SK-N-SH treated with all-trans-retinoic acid at 6 μM for 48 hours (cell line): ENCODE data around the gene ENPP3.

ENCODE experiments used
- BACH2 ChIP-seq: fragments of 250-450 bp; sonication (Bioruptor Pico); IDR thresholded peaks from 2 replicates; pipeline ENCODE4 v1.9.0; 2021; ENCODE audit warnings: mild to moderate bottlenecking, borderline replicate concordance
- ESRRG ChIP-seq: fragments of 250-450 bp; sonication (Bioruptor Pico); IDR thresholded peaks from 2 replicates; pipeline ENCODE4 v1.6.1; 2021; ENCODE audit warnings: mild to moderate bottlenecking
- ISL1 ChIP-seq: fragments of 250-450 bp; sonication (Bioruptor Pico); IDR thresholded peaks from 2 replicates; pipeline ENCODE4 v2.1.2; 2022; ENCODE audit warnings: mild to moderate bottlenecking, moderate library complexity
- PATZ1 ChIP-seq: fragments of 250-450 bp; sonication (Bioruptor Pico); IDR thresholded peaks from 2 replicates; pipeline ENCODE4 v1.8.0; 2020; ENCODE audit warnings: mild to moderate bottlenecking, moderate library complexity, borderline replicate concordance
- RARB ChIP-seq: fragments of 250-450 bp; sonication (Bioruptor Pico); IDR thresholded peaks from 2 replicates; pipeline ENCODE4 v1.8.0; 2021; ENCODE audit warnings: mild to moderate bottlenecking, moderate library complexity
- TSHZ2 ChIP-seq: fragments of 250-450 bp; sonication (Bioruptor Pico); IDR thresholded peaks from 2 replicates; pipeline ENCODE4 v1.5.0; 2020; ENCODE audit warnings: mild to moderate bottlenecking, moderate library complexity
- ZC3H10 ChIP-seq: fragments of 250-450 bp; sonication (Bioruptor Pico); IDR thresholded peaks from 2 replicates; pipeline ENCODE4 v1.5.1; 2021; ENCODE audit warnings: mild to moderate bottlenecking, moderate library complexity
- ZFP3 ChIP-seq: fragments of 250-450 bp; sonication (Bioruptor Pico); IDR thresholded peaks from 2 replicates; pipeline ENCODE4 v1.5.0; 2020; ENCODE audit warnings: mild to moderate bottlenecking, moderate library complexity
- ZFP30 ChIP-seq: fragments of 450-650 bp; formaldehyde crosslinking; IDR thresholded peaks from 2 replicates; pipeline ENCODE4 v1.5.0; 2022; ENCODE audit warnings: mild to moderate bottlenecking, moderate library complexity
- ZNF565 ChIP-seq: fragments of 450-650 bp; formaldehyde crosslinking; conservative IDR thresholded peaks from 2 replicates; pipeline ENCODE4 v1.5.0; 2020; ENCODE audit warnings: low read depth, mild to moderate bottlenecking, moderate library complexity
- ZNF70 ChIP-seq: fragments of 450-650 bp; formaldehyde crosslinking; IDR thresholded peaks from 2 replicates; pipeline ENCODE4 v1.5.0; 2020; ENCODE audit warnings: mild to moderate bottlenecking, moderate library complexity
- TF ChIP-seq, protein P1 (sequence below): fragments of 250-450 bp; sonication (Bioruptor Pico); IDR thresholded peaks from 2 replicates; pipeline ENCODE4 v1.5.1; 2020; ENCODE audit warnings: low read depth, mild to moderate bottlenecking, moderate library complexity

DNA sequence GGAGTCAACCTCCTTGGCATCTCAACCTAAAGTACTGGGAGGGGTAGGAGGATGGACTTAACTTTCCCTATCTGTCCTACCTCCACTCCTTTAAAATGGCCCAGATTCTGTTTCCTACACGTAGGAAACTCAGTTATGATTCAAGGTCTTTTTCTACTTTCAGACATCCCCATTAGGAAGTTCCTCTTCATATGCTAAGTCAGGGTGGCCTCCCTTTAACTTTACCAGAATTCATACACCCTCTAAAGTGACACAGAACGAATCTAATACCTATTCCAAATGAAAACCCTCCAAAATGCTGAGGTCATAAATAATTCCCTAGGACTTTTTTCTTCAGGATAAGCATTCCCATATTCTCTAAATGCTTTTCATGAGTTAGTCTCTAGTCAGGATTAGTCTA, 48.5 kb upstream of the ENPP3 start:
- no peak for TF ChIP-seq ZNF70
- TF ChIP-seq ESRRG (CRISPR knock-in tag): no peak
- TF ChIP-seq, protein P1, sequence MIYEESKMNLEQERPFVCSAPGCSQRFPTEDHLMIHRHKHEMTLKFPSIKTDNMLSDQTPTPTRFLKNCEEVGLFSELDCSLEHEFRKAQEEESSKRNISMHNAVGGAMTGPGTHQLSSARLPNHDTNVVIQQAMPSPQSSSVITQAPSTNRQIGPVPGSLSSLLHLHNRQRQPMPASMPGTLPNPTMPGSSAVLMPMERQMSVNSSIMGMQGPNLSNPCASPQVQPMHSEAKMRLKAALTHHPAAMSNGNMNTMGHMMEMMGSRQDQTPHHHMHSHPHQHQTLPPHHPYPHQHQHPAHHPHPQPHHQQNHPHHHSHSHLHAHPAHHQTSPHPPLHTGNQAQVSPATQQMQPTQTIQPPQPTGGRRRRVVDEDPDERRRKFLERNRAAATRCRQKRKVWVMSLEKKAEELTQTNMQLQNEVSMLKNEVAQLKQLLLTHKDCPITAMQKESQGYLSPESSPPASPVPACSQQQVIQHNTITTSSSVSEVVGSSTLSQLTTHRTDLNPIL (CRISPR knock-in tag): no peak
- no peak for TF ChIP-seq ZFP30 (CRISPR knock-in tag)
- TF ChIP-seq ZNF565 (CRISPR knock-in tag): no peak
- no peak for TF ChIP-seq BACH2
- no peak for TF ChIP-seq PATZ1
- TF ChIP-seq ZC3H10 (CRISPR knock-in tag): no peak
- no peak for TF ChIP-seq ISL1 (CRISPR knock-in tag)
- TF ChIP-seq ZFP3 (CRISPR knock-in tag): no peak
- TF ChIP-seq RARB (CRISPR knock-in tag): no peak
- no peak for TF ChIP-seq TSHZ2
